Lung (tissue), 12 donors: ENCODE results near the gene TSC22D4. TPM values are rescaled to one million over a fixed set of nuclear protein-coding genes. Genes with fewer than 3 reads are reported as not detected.

Source experiments
- ATAC-seq: fragments of 200-7000 bp; cut with Tn5 transposase; one replicate; pipeline ENCODE4 v1.9.1; 2020; ENCODE audit warnings: moderate number of reproducible peaks; ENCODE audit not compliant: insufficient read depth, low FRiP score
- DNase-seq, 3 donors: peaks; one replicate each; pipeline ENCODE4 v3.0.0-alpha.2; 2013 to 2017
- H3K27ac ChIP-seq, 2 donors: one replicate each; pipeline ENCODE4 v1.5.1; 2013; ENCODE audit warnings: mild to moderate bottlenecking in 2 of 2, moderate library complexity in 2 of 2, control low read depth in 1 of 2, inconsistent platforms in 1 of 2, low read depth in 1 of 2, low read length in 1 of 2
- H3K27me3 ChIP-seq, 3 donors: one replicate each; pipeline ENCODE4 v1.5.1; 2013; ENCODE audit warnings: low read length in 2 of 3; ENCODE audit not compliant: control insufficient read depth in 3 of 3, insufficient read depth in 3 of 3
- H3K36me3 ChIP-seq, 4 donors: one replicate each; pipeline ENCODE4 v1.5.1; 2013; ENCODE audit warnings: low read length in 4 of 4, mild to moderate bottlenecking in 1 of 4, moderate library complexity in 1 of 4; ENCODE audit not compliant: control insufficient read depth in 4 of 4, insufficient read depth in 4 of 4
- H3K4me1 ChIP-seq, 5 donors: one replicate each; pipeline ENCODE4 v1.5.1; 2013; ENCODE audit warnings: low read length in 5 of 5, mild to moderate bottlenecking in 2 of 5, moderate library complexity in 1 of 5; ENCODE audit not compliant: control insufficient read depth in 5 of 5, insufficient read depth in 5 of 5
- H3K4me3 ChIP-seq: one replicate; pipeline ENCODE4 v1.5.1; 2013; ENCODE audit warnings: mild to moderate bottlenecking, control low read depth, moderate library complexity
- H3K9ac ChIP-seq, 2 donors: one replicate each; pipeline ENCODE4 v1.5.1; 2013; ENCODE audit warnings: low read length in 2 of 2, control low read depth in 1 of 2; ENCODE audit not compliant: insufficient read depth in 1 of 2
- H3K9me3 ChIP-seq, 4 donors: one replicate each; pipeline ENCODE4 v1.5.1; 2013; ENCODE audit warnings: low read length in 3 of 4, mild to moderate bottlenecking in 1 of 4, moderate library complexity in 1 of 4; ENCODE audit not compliant: control insufficient read depth in 4 of 4, insufficient read depth in 3 of 4
- WGBS, 2 donors: extraction: QIAGEN DNeasy Blood & Tissue Kit; methylation state at CpG; one replicate each; pipeline ENCODE4 v1.1.7; 2013; 5-methylcytosine and 5-hydroxymethylcytosine counted together
- polyA plus RNA-seq, 2 donors: library from polyadenylated mRNA; stranded (reverse); fragments of 200-250 nt; gene quantifications; one replicate each; pipeline ENCODE4 v1.2.1, GENCODE V29; 2013
- total RNA-seq, 2 donors: library from RNA; depleted of rRNA in 1 of 2; stranded (reverse); fragments of >200 nt in 1 of 2; gene quantifications; one replicate each; pipeline ENCODE4 v1.2.1, GENCODE V29; 2014 to 2021
- TF ChIP-seq, protein P1 (sequence below): IDR thresholded peaks from 2 replicates; pipeline ENCODE4 v1.5.1; 2012; ENCODE audit warnings: mild to moderate bottlenecking; ENCODE audit errors: control extremely low read depth, extremely low read depth
- donor health status: control.
- donor health status: control.
- donor health status: Bipolar disorder and iron deficiency.
- donor health status: healthy.
- donor health status: DM: yes; HTN: yes; CAD: no.

Gene TSC22D4
- total and polyA plus RNA-seq, 4 donors: 33.6 to 62.8 (median 50.1) TPM

DNA sequence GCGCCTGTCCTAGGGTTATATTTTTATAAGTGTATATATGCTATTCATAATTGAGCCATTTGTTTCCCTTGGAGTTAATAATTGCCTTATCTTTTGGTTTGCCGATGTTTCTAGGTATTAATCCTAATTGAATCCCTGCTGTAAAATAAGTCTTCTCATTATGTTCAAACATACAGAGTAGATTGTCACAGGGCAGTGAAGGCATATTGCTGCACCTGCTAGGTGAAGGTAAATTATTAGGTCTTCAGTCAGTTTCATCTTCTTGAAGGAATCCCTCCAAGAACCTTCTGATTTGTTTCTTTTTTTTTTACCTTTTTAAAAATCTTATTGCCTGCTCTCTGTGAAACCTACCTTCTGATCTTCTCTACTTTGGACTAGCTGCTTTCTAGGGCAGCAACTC is 42.1 kb upstream of the TSC22D4 start:
- peaks cover 0 to 5% (median 0%) of the 10 kb centered on the region in 5 donors for H3K4me1 ChIP-seq
- no peaks in the 10 kb centered on the region for H3K36me3 ChIP-seq
- WGBS, 2 donors: 85 to 94% methylated on average over 2 of the region's 2 CpGs
- DNase-seq: no peak
- H3K4me3 ChIP-seq: no peak overlapping the region
- TF ChIP-seq, protein P1, sequence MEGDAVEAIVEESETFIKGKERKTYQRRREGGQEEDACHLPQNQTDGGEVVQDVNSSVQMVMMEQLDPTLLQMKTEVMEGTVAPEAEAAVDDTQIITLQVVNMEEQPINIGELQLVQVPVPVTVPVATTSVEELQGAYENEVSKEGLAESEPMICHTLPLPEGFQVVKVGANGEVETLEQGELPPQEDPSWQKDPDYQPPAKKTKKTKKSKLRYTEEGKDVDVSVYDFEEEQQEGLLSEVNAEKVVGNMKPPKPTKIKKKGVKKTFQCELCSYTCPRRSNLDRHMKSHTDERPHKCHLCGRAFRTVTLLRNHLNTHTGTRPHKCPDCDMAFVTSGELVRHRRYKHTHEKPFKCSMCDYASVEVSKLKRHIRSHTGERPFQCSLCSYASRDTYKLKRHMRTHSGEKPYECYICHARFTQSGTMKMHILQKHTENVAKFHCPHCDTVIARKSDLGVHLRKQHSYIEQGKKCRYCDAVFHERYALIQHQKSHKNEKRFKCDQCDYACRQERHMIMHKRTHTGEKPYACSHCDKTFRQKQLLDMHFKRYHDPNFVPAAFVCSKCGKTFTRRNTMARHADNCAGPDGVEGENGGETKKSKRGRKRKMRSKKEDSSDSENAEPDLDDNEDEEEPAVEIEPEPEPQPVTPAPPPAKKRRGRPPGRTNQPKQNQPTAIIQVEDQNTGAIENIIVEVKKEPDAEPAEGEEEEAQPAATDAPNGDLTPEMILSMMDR: no peak
- no peak overlapping the region for H3K27ac ChIP-seq
- H3K9me3 ChIP-seq: no peaks in the 10 kb centered on the region
- no peak for ATAC-seq
- no peaks in the 10 kb centered on the region for H3K27me3 ChIP-seq
- no peak overlapping the region for H3K9ac ChIP-seq

DNA sequence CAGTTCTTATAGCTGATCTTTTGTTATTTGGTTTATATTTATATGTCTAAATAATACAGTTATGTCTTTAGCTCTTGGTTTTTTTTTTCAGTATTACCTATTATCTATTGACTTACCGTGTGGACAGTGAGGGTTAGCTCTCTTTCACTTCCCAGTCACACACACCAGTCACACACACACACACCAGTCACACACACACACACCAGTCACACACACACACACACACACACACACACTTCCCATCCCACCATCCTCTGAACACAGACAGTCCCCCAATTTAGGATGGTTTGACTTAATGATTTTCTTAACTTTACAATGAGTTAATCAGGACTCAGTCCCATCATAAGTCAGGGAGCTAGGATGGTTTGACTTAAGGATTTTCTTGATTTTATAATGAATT is 41.1 kb upstream of the TSC22D4 start:
- WGBS, 2 donors: 17 to 27% methylated on average over 1 of the region's 1 CpG
- Histone ChIP-seq H3K9me3 (no peaks in the 10 kb centered on the region), H3K27ac (no peak overlapping the region), H3K36me3 (no peaks in the 10 kb centered on the region), H3K27me3 (no peaks in the 10 kb centered on the region), H3K4me3 (no peak overlapping the region), H3K9ac (no peak overlapping the region), H3K4me1 (peaks cover 0 to 7% (median 0%) of the 10 kb centered on the region in 5 donors)
- ATAC-seq (no peak), DNase-seq (no peak)
- TF ChIP-seq, protein P1: no peak

DNA sequence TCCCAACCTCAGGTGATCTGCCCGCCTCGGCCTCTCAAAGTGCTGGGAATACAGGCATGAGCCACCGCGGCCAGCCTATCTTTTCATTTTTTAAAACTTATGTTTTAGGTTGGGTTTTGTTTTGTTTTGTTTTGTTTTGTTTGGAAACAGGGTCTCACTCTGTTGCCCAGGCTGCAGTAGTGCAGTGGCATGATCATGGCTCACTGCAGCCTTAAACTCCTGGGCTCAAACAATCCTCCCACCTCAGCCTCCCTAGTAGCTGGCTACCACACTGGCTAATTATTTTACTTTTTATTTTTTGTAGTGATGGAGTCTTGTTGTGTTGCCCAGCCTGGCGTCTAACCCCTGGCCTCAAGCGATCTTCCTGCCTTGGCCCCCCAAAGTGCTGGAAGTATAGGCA is 40.6 kb upstream of the TSC22D4 start:
- Histone ChIP-seq H3K36me3 (no peaks in the 10 kb centered on the region), H3K4me3 (no peak overlapping the region), H3K27me3 (no peaks in the 10 kb centered on the region), H3K4me1 (peaks cover 0 to 10% (median 0%) of the 10 kb centered on the region in 5 donors), H3K9ac (no peak overlapping the region), H3K27ac (no peak overlapping the region), H3K9me3 (no peaks in the 10 kb centered on the region)
- 89 to 95% methylated on average over 6 of the region's 6 CpGs for WGBS, 2 donors
- ATAC-seq: no peak
- TF ChIP-seq, protein P1: no peak
- no peak for DNase-seq

DNA sequence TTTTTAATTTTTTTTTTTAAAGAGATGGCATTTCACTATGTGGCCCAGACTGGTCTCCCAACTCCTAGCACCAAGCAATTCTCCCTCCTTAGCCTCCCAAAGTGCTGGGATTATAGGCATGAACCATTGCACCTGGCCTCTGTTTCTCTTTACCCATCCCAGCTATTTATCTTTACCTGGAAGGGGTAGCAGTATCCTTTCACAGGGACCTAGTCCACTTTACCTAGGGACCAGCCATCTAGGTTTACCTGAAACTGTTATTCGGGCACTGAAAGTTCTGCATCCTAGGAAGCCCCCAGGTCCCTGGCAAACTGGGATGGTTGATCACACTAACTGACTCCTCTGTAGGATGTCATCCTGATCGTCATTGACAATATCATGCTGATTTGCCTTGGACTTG is 38.3 kb upstream of the TSC22D4 start:
- H3K9me3 ChIP-seq: no peaks in the 10 kb centered on the region
- H3K27ac ChIP-seq: no peak overlapping the region
- no peak overlapping the region for H3K9ac ChIP-seq
- ATAC-seq (no peak), DNase-seq (no peak)
- TF ChIP-seq, protein P1: no peak
- 82 to 88% methylated on average over 2 of the region's 2 CpGs for WGBS, 2 donors
- H3K27me3 ChIP-seq: no peaks in the 10 kb centered on the region
- H3K4me3 ChIP-seq: no peak overlapping the region
- no peaks in the 10 kb centered on the region for H3K36me3 ChIP-seq
- peaks cover 0 to 10% (median 0%) of the 10 kb centered on the region in 5 donors for H3K4me1 ChIP-seq
